GM12878 (cell line): ENCODE results near the gene LDLR. TPM values are rescaled to one million over a fixed set of nuclear protein-coding genes. Genes with fewer than 3 reads are reported as not detected.

Experiments used
- ATAC-seq: fragments of 200-7000 bp; cut with Tn5 transposase; 3 replicates; pipeline ENCODE4 v1.9.1; 2020; ENCODE audit warnings: mild to moderate bottlenecking, moderate library complexity
- BruUV-seq: library from RNA; stranded (reverse); fragments of 400-500 nt; replicated peaks from 2 replicates; lab custom pipeline; 2021; lab: Mats Ljungman, UMichigan
- CTCF ChIA-PET: fragments of 300-600 bp; sonication (Branson Sonifier 250); formaldehyde crosslinking; extraction: SDS; loops from one replicate; lab custom pipeline; 2021; ENCODE audit warnings: inconsistent platforms; lab: Yijun Ruan, JAX
- POLR2A ChIA-PET: fragments of 350-600 bp; formaldehyde crosslinking; extraction: SDS; loops from one replicate; lab custom pipeline; 2021; ENCODE audit warnings: inconsistent platforms; lab: Charles Lee
- RAD21 ChIA-PET: fragments of 300-600 bp; sonication (Branson Sonifier 250); formaldehyde crosslinking; loops from one replicate; lab custom pipeline; 2023; ENCODE audit warnings: antibody characterized with exemption; ENCODE audit not compliant: unreplicated experiment; lab: Charles Lee
- SMC1A ChIA-PET: fragments of 300-600 bp; sonication (Branson Sonifier 250); formaldehyde crosslinking; loops from one replicate; lab custom pipeline; 2023; ENCODE audit not compliant: unreplicated experiment, uncharacterized antibody; lab: Charles Lee
- DNase-seq: peaks from one replicate; pipeline ENCODE4 v3.0.0-alpha.2; 2011; ENCODE audit warnings: low read depth, low spot score
- FAIRE-seq: peaks from 3 replicates; lab custom pipeline; 2011; peaks lifted over from hg19 to GRCh38; lab: Jason Lieb, UNC
- H2AFZ ChIP-seq: 2 replicates; pipeline ENCODE4 v1.6.0; 2011; ENCODE audit warnings: low read depth, low read length, control low read depth; ENCODE audit not compliant: control insufficient read depth
- H3K27ac ChIP-seq: 2 replicates; pipeline ENCODE4 v1.5.1; 2011; ENCODE audit warnings: control low read depth; ENCODE audit not compliant: control insufficient read depth, insufficient read depth
- H3K27me3 ChIP-seq, 2 experiments: replicated peaks in 1 of 2; 2 replicates each; pipeline versions ENCODE4 v1.6.0 to v1.6.1; 2011; ENCODE audit warnings: low read length in 1 of 2; ENCODE audit not compliant: control insufficient read depth in 2 of 2, insufficient read depth in 2 of 2
- H3K36me3 ChIP-seq, 2 experiments: 2 replicates each; pipeline ENCODE4 v1.5.1; 2011; ENCODE audit warnings: low read length in 1 of 2; ENCODE audit not compliant: control insufficient read depth in 2 of 2, insufficient read depth in 2 of 2
- H3K4me1 ChIP-seq: 2 replicates; pipeline ENCODE4 v1.6.1; 2011; ENCODE audit warnings: mild to moderate bottlenecking, low read length, moderate library complexity, mixed read lengths; ENCODE audit not compliant: control insufficient read depth, insufficient read depth
- H3K4me2 ChIP-seq: 2 replicates; pipeline ENCODE4 v1.6.0; 2011; ENCODE audit warnings: control low read depth; ENCODE audit not compliant: control insufficient read depth, insufficient read depth
- H3K4me3 ChIP-seq: fragments of 200-600 bp; sonication (generic); 2 replicates; pipeline ENCODE4 v1.5.1; 2016
- H3K79me2 ChIP-seq: 2 replicates; pipeline ENCODE4 v1.6.0; 2011; ENCODE audit warnings: low read length; ENCODE audit not compliant: control insufficient read depth, insufficient read depth
- H3K9ac ChIP-seq: 2 replicates; pipeline ENCODE4 v1.8.0; 2011; ENCODE audit warnings: low read length, control low read depth, mixed read lengths; ENCODE audit not compliant: control insufficient read depth, insufficient read depth
- H3K9me3 ChIP-seq: replicated peaks from 3 replicates; pipeline ENCODE4 v1.5.1; 2011; ENCODE audit warnings: mild to moderate bottlenecking, low read length; ENCODE audit not compliant: control insufficient read depth, insufficient read depth
- H4K20me1 ChIP-seq: 2 replicates; pipeline ENCODE4 v1.6.0; 2011; ENCODE audit not compliant: control insufficient read depth, insufficient read depth
- CEBPZ ChIP-seq: fragments of 150-350 bp; IDR thresholded peaks from 2 replicates; pipeline ENCODE4 v1.6.1; 2016; ENCODE audit warnings: low read depth, low read length
- ZNF384 ChIP-seq: IDR thresholded peaks from 2 replicates; pipeline ENCODE4 v1.6.1; 2012; ENCODE audit warnings: low read depth, mild to moderate bottlenecking, low read length, improper control_type of control experiment, borderline replicate concordance
- WGBS: methylation state at CpG from one replicate; pipeline ENCODE4 v1.1.6; 2016; ENCODE audit warnings: low lambda C conversion rate; ENCODE audit not compliant: insufficient replicate concordance, insufficient coverage; ENCODE audit errors: missing lambda C conversion rate; 5-methylcytosine and 5-hydroxymethylcytosine counted together
- in situ Hi-C: fragments of 300-500 bp; cut with MboI; formaldehyde crosslinking; loops from 9 replicates; pipeline ENCODE4 v1.14.3; 2018; ENCODE audit warnings: mixed read lengths
- intact Hi-C: fragments of 100-400 bp; cut with micrococcal nuclease; formaldehyde crosslinking; loops from one replicate; pipeline ENCODE4 v1.14.2; 2022; ENCODE audit not compliant: unreplicated experiment
- polyA plus RNA-seq, 11 experiments: library from polyadenylated mRNA; depleted of rRNA in 4 of 11; unstranded in 6 of 11; stranded (reverse) in 5 of 11; fragments of >200 nt; fragmentation: Nextera tagmentation in 4 of 11; fragmentation: Illumina TruSeq in 1 of 11; extraction: Ambion mirVana in 4 of 11; extraction: Trizol in 1 of 11; gene quantifications; 1 replicate in 1 of 11; 2 replicates in 10 of 11; pipeline versions ENCODE4 v1.2.1 to v1.2.3, GENCODE V29; 2011 to 2016; ENCODE audit warnings: inconsistent platforms in 2 of 11, missing spikeins in 2 of 11, low read depth in 1 of 11
- total RNA-seq, 4 experiments: library from RNA; depleted of rRNA in 3 of 4; stranded (reverse); fragments of >200 nt in 3 of 4; fragmentation: Illumina TruSeq in 1 of 4; extraction: Trizol in 1 of 4; gene quantifications; 2 replicates each; pipeline versions ENCODE4 v1.2.1 to v1.2.3, GENCODE V29; 2013 to 2021
- TF ChIP-seq, protein P1 (sequence below): IDR thresholded peaks from 2 replicates; pipeline ENCODE4 v1.6.1; 2011; ENCODE audit warnings: low read depth, mild to moderate bottlenecking, low read length, moderate library complexity, borderline replicate concordance; ENCODE audit errors: extremely low read depth

The LDLR gene
- total and polyA plus RNA-seq, 10 of the 15 experiments (the other 5 are each of a cell fraction or from before 2014, with no cell fraction given), result 11.3 to 59.2 (median 27.3) TPM

- H2AFZ ChIP-seq, result no peak overlapping the region
- no peaks in the 10 kb centered on the region for H4K20me1 ChIP-seq
- SMC1A ChIA-PET, result interaction anchor here (1.6 kb wide), 1 partner anchor 9 kb away, joined by 3 read pairs; no protein-coding TSS in a partner anchor
- H3K36me3 ChIP-seq, result peaks cover 0 to 2% of the 10 kb centered on the region in 2 experiments; a peak in 2 of 4 replicates
- no peak for ATAC-seq
- POLR2A ChIA-PET, result interaction anchor here (0.5 to 1.5 kb wide), 2 partner anchors 10 to 125 kb away, joined by 5 to 7 read pairs; partner anchors contain the start of gene SPC24
- no peaks in the 10 kb centered on the region for H3K4me1 ChIP-seq
- no peaks in the 10 kb centered on the region for H3K79me2 ChIP-seq
- in situ Hi-C loops (no loop called here), intact Hi-C loops (no loop called here)
- CTCF ChIA-PET, result no interaction called here
- BruUV-seq, result no TSS peak
- no peaks in the 10 kb centered on the region for H3K27me3 ChIP-seq
- no peak for FAIRE-seq
- H3K4me2 ChIP-seq, result no peak overlapping the region
- no peak overlapping the region for H3K4me3 ChIP-seq
- H3K9ac ChIP-seq, result no peak overlapping the region
- H3K9me3 ChIP-seq, result no peaks in the 10 kb centered on the region; the same call in 2 of the 3 replicates
- no peak overlapping the region for H3K27ac ChIP-seq
- TF ChIP-seq, protein P1, sequence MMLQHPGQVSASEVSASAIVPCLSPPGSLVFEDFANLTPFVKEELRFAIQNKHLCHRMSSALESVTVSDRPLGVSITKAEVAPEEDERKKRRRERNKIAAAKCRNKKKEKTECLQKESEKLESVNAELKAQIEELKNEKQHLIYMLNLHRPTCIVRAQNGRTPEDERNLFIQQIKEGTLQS, result no peak
- no peak for TF ChIP-seq CEBPZ
- no peak for TF ChIP-seq ZNF384
- 72% methylated on average over 17 of the region's 17 CpGs for WGBS
- RAD21 ChIA-PET, result no interaction called here
- no peak for DNase-seq
Measured at GRCh38 chr19:11164879-11165406, 75.7 kb downstream of the LDLR start.
